H1 (cell line): ENCODE results near the gene SRGAP2C. TPM values are rescaled to one million over a fixed set of nuclear protein-coding genes. Genes with fewer than 3 reads are reported as not detected.

Experiments
- CTCF ChIA-PET: fragments of 300-600 bp; sonication (Branson Sonifier 250); formaldehyde crosslinking; loops from one replicate; lab custom pipeline; 2021; ENCODE audit not compliant: partially characterized antibody; lab: Charles Lee
- POLR2A ChIA-PET: fragments of 300-600 bp; sonication (Branson Sonifier 250); formaldehyde crosslinking; loops from one replicate; lab custom pipeline; 2021; ENCODE audit warnings: inconsistent platforms; ENCODE audit not compliant: partially characterized antibody; lab: Charles Lee
- DNase-seq, 2 experiments: peaks; one replicate each; pipeline versions ENCODE4 v3.0.0 to v3.0.0-alpha.2; 2010 to 2022; ENCODE audit warnings: low spot score in 2 of 2, low read depth in 1 of 2, mixed read lengths in 1 of 2
- FAIRE-seq: peaks from 2 replicates; lab custom pipeline; 2011; peaks lifted over from hg19 to GRCh38; lab: Jason Lieb, UNC
- H2AFZ ChIP-seq: 2 replicates; pipeline ENCODE4 v1.8.1; 2012; ENCODE audit warnings: low read length, inconsistent platforms
- H2AK5ac ChIP-seq: 2 replicates; pipeline ENCODE4 v1.6.1; 2013; ENCODE audit warnings: low read depth, low read length
- H2BK120ac ChIP-seq: replicated peaks from 2 replicates; pipeline ENCODE3; 2013; ENCODE audit warnings: low read depth, low read length, inconsistent platforms
- H2BK12ac ChIP-seq: 2 replicates; pipeline ENCODE4 v1.6.1; 2013; ENCODE audit warnings: low read depth, low read length
- H2BK15ac ChIP-seq: 2 replicates; pipeline ENCODE4 v1.6.1; 2013; ENCODE audit warnings: low read length
- H2BK20ac ChIP-seq: 2 replicates; pipeline ENCODE4 v1.6.1; 2013; ENCODE audit warnings: low read length
- H2BK5ac ChIP-seq: 2 replicates; pipeline ENCODE4 v1.6.1; 2013; ENCODE audit warnings: low read depth, low read length
- H3K14ac ChIP-seq: 2 replicates; pipeline ENCODE4 v1.6.1; 2013; ENCODE audit warnings: inconsistent platforms; ENCODE audit not compliant: insufficient read length
- H3K18ac ChIP-seq: 2 replicates; pipeline ENCODE4 v1.6.1; 2013; ENCODE audit warnings: low read length; ENCODE audit errors: extremely low read depth
- H3K23ac ChIP-seq: 2 replicates; pipeline ENCODE4 v1.6.1; 2013; ENCODE audit warnings: inconsistent platforms; ENCODE audit not compliant: insufficient read length
- H3K23me2 ChIP-seq: 2 replicates; pipeline ENCODE4 v1.6.1; 2013; ENCODE audit warnings: low read depth, low read length
- H3K27ac ChIP-seq: 2 replicates; pipeline ENCODE4 v1.6.1; 2011; ENCODE audit warnings: low read depth, low read length, inconsistent platforms
- H3K27me3 ChIP-seq, 4 experiments: replicated peaks in 1 of 4; 1 replicate in 1 of 4; 2 replicates in 3 of 4; pipeline versions ENCODE4 v1.6.1 to v1.8.1; 2011 to 2013; ENCODE audit warnings: low read length in 3 of 4, mild to moderate bottlenecking in 3 of 4, inconsistent platforms in 2 of 4, mixed read lengths in 2 of 4, moderate library complexity in 1 of 4; ENCODE audit not compliant: control insufficient read depth in 3 of 4, insufficient read depth in 3 of 4; ENCODE audit errors: extremely low read depth in 1 of 4
- H3K36me3 ChIP-seq, 4 experiments: 2 replicates each; pipeline versions ENCODE4 v1.6.1 to v1.8.1; 2011 to 2013; ENCODE audit warnings: mild to moderate bottlenecking in 4 of 4, low read length in 3 of 4, moderate library complexity in 2 of 4, control low read depth in 1 of 4, inconsistent platforms in 1 of 4; ENCODE audit not compliant: insufficient read depth in 4 of 4, control insufficient read depth in 2 of 4
- H3K4ac ChIP-seq: replicated peaks from 2 replicates; pipeline ENCODE3; 2013; ENCODE audit warnings: low read length, low read depth, mixed read lengths, inconsistent platforms; ENCODE audit not compliant: insufficient read length
- H3K4me1 ChIP-seq, 4 experiments: replicated peaks in 1 of 4; 1 replicate in 1 of 4; 2 replicates in 3 of 4; pipeline versions ENCODE4 v1.6.1 to v1.8.1; 2011 to 2013; ENCODE audit warnings: low read length in 3 of 4, inconsistent platforms in 2 of 4, mixed read lengths in 1 of 4; ENCODE audit not compliant: insufficient read depth in 4 of 4, control insufficient read depth in 3 of 4
- H3K4me2 ChIP-seq, 2 experiments: 2 replicates each; pipeline versions ENCODE4 v1.6.1 to v1.8.1; 2011 to 2013; ENCODE audit warnings: low read depth in 2 of 2, low read length in 2 of 2, control low read depth in 1 of 2, inconsistent platforms in 1 of 2, mild to moderate bottlenecking in 1 of 2; ENCODE audit not compliant: insufficient read depth in 1 of 2
- H3K4me3 ChIP-seq, 4 experiments: fragments of 200-600, 300-600 bp in 1 of 4; sonication (generic), shearing (Covaris generic), sonication (Bioruptor Twin) in 1 of 4; 2 replicates each; pipeline versions ENCODE4 v1.5.1 to v1.8.1; 2011 to 2016; ENCODE audit warnings: low read length in 4 of 4, low read depth in 3 of 4, control low read depth in 2 of 4, inconsistent platforms in 2 of 4, mild to moderate bottlenecking in 2 of 4, mixed read lengths in 1 of 4, moderate library complexity in 1 of 4; ENCODE audit not compliant: insufficient read depth in 2 of 4; ENCODE audit errors: extremely low read depth in 1 of 4
- H3K56ac ChIP-seq: replicated peaks from 2 replicates; pipeline ENCODE3; 2013; ENCODE audit warnings: low read depth, mild to moderate bottlenecking, mixed read lengths, low read length, inconsistent platforms; ENCODE audit not compliant: insufficient read length
- H3K79me1 ChIP-seq: 2 replicates; pipeline ENCODE4 v1.6.1; 2013; ENCODE audit warnings: low read depth, low read length, control low read depth
- H3K79me2 ChIP-seq, 2 experiments: 2 replicates each; pipeline versions ENCODE4 v1.6.1 to v1.8.1; 2012 to 2013; ENCODE audit warnings: low read length in 2 of 2, mild to moderate bottlenecking in 2 of 2, inconsistent platforms in 1 of 2; ENCODE audit not compliant: insufficient read depth in 2 of 2, control insufficient read depth in 1 of 2
- H3K9ac ChIP-seq, 4 experiments: replicated peaks in 1 of 4; 1 replicate in 1 of 4; 2 replicates in 3 of 4; pipeline versions ENCODE4 v1.6.1 to v1.8.1; 2011 to 2013; ENCODE audit warnings: low read depth in 3 of 4, low read length in 3 of 4, control low read depth in 2 of 4, mild to moderate bottlenecking in 2 of 4, moderate library complexity in 2 of 4, inconsistent platforms in 1 of 4; ENCODE audit errors: extremely low read depth in 1 of 4
- H3K9me3 ChIP-seq, 2 experiments: 2 replicates each; pipeline versions ENCODE4 v1.6.1 to v1.8.1; 2012 to 2013; ENCODE audit warnings: mild to moderate bottlenecking in 2 of 2, moderate library complexity in 2 of 2, control low read depth in 1 of 2, inconsistent platforms in 1 of 2, low read depth in 1 of 2, low read length in 1 of 2, mixed read lengths in 1 of 2; ENCODE audit not compliant: insufficient read depth in 2 of 2
- H4K20me1 ChIP-seq, 2 experiments: replicated peaks in 1 of 2; 2 replicates each; pipeline versions ENCODE3 to v1.8.1; 2011 to 2013; ENCODE audit warnings: inconsistent platforms in 2 of 2, low read length in 2 of 2, mild to moderate bottlenecking in 1 of 2; ENCODE audit not compliant: insufficient read depth in 2 of 2, control insufficient read depth in 1 of 2
- H4K5ac ChIP-seq: 2 replicates; pipeline ENCODE4 v1.6.1; 2013; ENCODE audit warnings: low read length, low read depth, mixed read lengths, inconsistent platforms; ENCODE audit not compliant: insufficient read length
- H4K8ac ChIP-seq: 2 replicates; pipeline ENCODE4 v1.8.0; 2013; ENCODE audit warnings: mild to moderate bottlenecking, moderate library complexity, low read length, inconsistent platforms; ENCODE audit not compliant: insufficient read depth; ENCODE audit errors: extremely low read depth
- H4K91ac ChIP-seq: replicated peaks from 2 replicates; pipeline ENCODE3; 2013; ENCODE audit warnings: low read length, mixed read lengths, inconsistent platforms; ENCODE audit not compliant: insufficient read length
- E2F6 ChIP-seq: IDR thresholded peaks from 2 replicates; pipeline ENCODE4 v1.6.1; 2012; ENCODE audit warnings: inconsistent platforms
- SP1 ChIP-seq: IDR thresholded peaks from 2 replicates; pipeline ENCODE4 v1.6.1; 2011; ENCODE audit warnings: low read depth, low read length
- WGBS, 2 experiments: shearing (Covaris generic) in 1 of 2; methylation state at CpG; one replicate each; pipeline versions ENCODE4 v1.1.6 to v1.1.7; 2013 to 2015; ENCODE audit warnings: low lambda C conversion rate in 2 of 2, mixed read lengths in 2 of 2, inconsistent platforms in 1 of 2, low coverage in 1 of 2, missing lambda C conversion rate in 1 of 2; ENCODE audit not compliant: insufficient replicate concordance in 2 of 2, insufficient coverage in 1 of 2, insufficient read length in 1 of 2; ENCODE audit errors: extremely low coverage in 1 of 2, missing lambda C conversion rate in 1 of 2; 5-methylcytosine and 5-hydroxymethylcytosine counted together
- polyA plus RNA-seq, 7 experiments: library from polyadenylated mRNA; depleted of rRNA in 3 of 7; stranded (reverse) in 5 of 7; unstranded in 2 of 7; fragments of >200 nt in 5 of 7; fragments of 200-250 nt in 2 of 7; gene quantifications; 1 replicate in 5 of 7; 2 replicates in 1 of 7; 4 replicates in 1 of 7; pipeline versions ENCODE4 v1.2.1 to v1.2.3, GENCODE V29; 2011 to 2013; ENCODE audit warnings: missing spikeins in 2 of 7, mixed read lengths in 2 of 7
- total RNA-seq: library from RNA; stranded (reverse); fragmentation: NEBNext Ultra II Directional; extraction: Animal tissue kit (Norgen Biotek cat#: 25700); gene quantifications from 2 replicates; pipeline ENCODE4 v1.2.1, GENCODE V29; 2021
- TF ChIP-seq, protein P1 (sequence below): IDR thresholded peaks from 2 replicates; pipeline ENCODE4 v1.6.1; 2012; ENCODE audit warnings: inconsistent platforms

SRGAP2C gene
- total and polyA plus RNA-seq, 2 of the 8 experiments (the other 6 are each of a cell fraction or from before 2014, with no cell fraction given): 2.5 to 25.2 TPM

- Histone ChIP-seq H3K4me1 (peaks cover 0 to 3% (median 0%) of the 10 kb centered on the region in 4 experiments; a peak in 1 of 7 replicates), H3K23ac (no peak overlapping the region), H3K4ac (no peak overlapping the region), H3K27ac (no peak overlapping the region), H3K56ac (no peak overlapping the region), H3K79me1 (no peaks in the 10 kb centered on the region), H3K79me2 (no peaks in the 10 kb centered on the region), H4K20me1 (no peaks in the 10 kb centered on the region), H3K4me2 (peak overlapping the region; percentile 41 to 61; a peak in 3 of 4 replicates), H3K27me3 (no peaks in the 10 kb centered on the region), H4K8ac (no peak overlapping the region), H3K23me2 (no peaks in the 10 kb centered on the region), H2BK120ac (no peak overlapping the region), H3K18ac (no peak overlapping the region; the same call in 1 of the 2 replicates), H3K9me3 (no peaks in the 10 kb centered on the region), H2BK5ac (no peak overlapping the region), H2BK20ac (no peak overlapping the region), H4K91ac (no peak overlapping the region), H3K14ac (no peak overlapping the region), H3K4me3 (peak overlapping the region in 1 of 4 experiments; percentile 47; a peak in 1 of 8 replicates), H4K5ac (no peak overlapping the region), H3K9ac (no peak overlapping the region), H2AFZ (peak overlapping the region; percentile 84; the same call in 1 of the 2 replicates), H3K36me3 (no peaks in the 10 kb centered on the region), H2BK15ac (no peak overlapping the region), H2BK12ac (no peak overlapping the region), H2AK5ac (no peak overlapping the region)
- DNase-seq (no peak), FAIRE-seq (no peak)
- ChIA-PET POLR2A (no interaction called here), CTCF (no interaction called here)
- 0 out of 2 replicates have a peak, but pooled peaks have one; percentile 21 for TF ChIP-seq E2F6
- no peak for TF ChIP-seq SP1
- TF ChIP-seq, protein P1, sequence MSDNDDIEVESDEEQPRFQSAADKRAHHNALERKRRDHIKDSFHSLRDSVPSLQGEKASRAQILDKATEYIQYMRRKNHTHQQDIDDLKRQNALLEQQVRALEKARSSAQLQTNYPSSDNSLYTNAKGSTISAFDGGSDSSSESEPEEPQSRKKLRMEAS: peak; percentile 44; the same call in 1 of the 2 replicates
- 9% methylated on average over 9 of the region's 15 CpGs; no CpG with 5 or more reads in 1 of the 2 experiments for WGBS, 2 experiments
Observed at GRCh38 chr1:121418369-121419049, 233.7 kb downstream of the SRGAP2C start.
